Measurements from ENCODE around the gene SIAH3. TPM values are rescaled to one million over a fixed set of nuclear protein-coding genes. Genes with fewer than 3 reads are reported as not detected.

The SIAH3 gene
- total RNA-seq, 1 experiment from 2014 or later = not detected

DNA sequence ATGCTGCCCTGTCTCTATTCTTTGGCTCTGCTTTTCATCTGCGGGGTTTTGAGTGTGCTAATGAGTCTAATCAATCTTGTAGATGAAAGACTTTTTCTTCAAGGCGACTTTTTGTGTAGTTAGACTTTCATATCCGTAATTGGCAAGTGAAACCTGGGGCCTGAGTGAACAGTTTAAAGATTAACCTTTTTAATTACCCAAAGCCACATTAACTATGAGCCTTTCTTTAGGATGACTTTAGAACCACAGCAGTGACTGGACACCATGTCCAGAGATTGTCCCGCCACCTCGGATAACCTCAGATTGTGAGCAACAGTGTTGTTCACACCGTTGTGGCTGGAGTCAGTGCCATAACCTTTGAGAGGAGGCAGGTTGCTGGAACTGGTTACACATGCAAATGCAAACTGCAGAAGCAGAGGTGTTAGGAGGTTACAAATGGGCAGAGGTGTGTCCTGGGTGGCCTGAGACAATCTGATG lies 58.7 kb downstream of the SIAH3 start:
- Histone ChIP-seq H4K5ac (ENCODE audit: insufficient read length, low read depth, low read length) (no peak overlapping the region), H2AK5ac (ENCODE audit: insufficient read length, low read length) (no peak overlapping the region), H3K4ac (ENCODE audit: low read depth, low read length) (no peak overlapping the region), H3K27ac (ENCODE audit: insufficient read length, low read depth, low read length) (no peak overlapping the region), H3K27me3 (ENCODE audit: insufficient read depth, low read length) (no peaks in the 10 kb centered on the region), H2BK15ac (ENCODE audit: low read depth, low read length) (no peak overlapping the region), H3T11ph (ENCODE audit: low read length) (no peak overlapping the region), H3K4me2 (ENCODE audit: insufficient read depth, insufficient read length, low read length) (no peak overlapping the region), H3K14ac (ENCODE audit: insufficient read depth, low read length) (no peak overlapping the region), H3K79me1 (ENCODE audit: insufficient read depth, low read depth, low read length, poor library complexity, severe bottlenecking) (no peaks in the 10 kb centered on the region), H3K23ac (ENCODE audit: insufficient read length, low read depth, low read length) (no peak overlapping the region), H4K8ac (replicated peaks; ENCODE audit: insufficient read length, low read depth, low read length) (no peak overlapping the region), H3K4me1 (ENCODE audit: insufficient read depth, low read length) (no peaks in the 10 kb centered on the region), H3K23me2 (ENCODE audit: insufficient read length, low read depth, low read length, poor library complexity, severe bottlenecking) (no peaks in the 10 kb centered on the region), H2BK20ac (ENCODE audit: low read depth, low read length, poor library complexity, severe bottlenecking) (no peak overlapping the region), H3K56ac (ENCODE audit: insufficient read length, low read depth, low read length) (no peak overlapping the region), H3K9ac (ENCODE audit: extremely low read depth, insufficient read length, low read length) (no peak overlapping the region), H2BK120ac (ENCODE audit: low read depth, low read length, poor library complexity, severe bottlenecking) (no peak overlapping the region), H3K79me2 (ENCODE audit: insufficient read depth, low read length) (no peaks in the 10 kb centered on the region), H3K18ac (ENCODE audit: insufficient read length, low read depth, low read length) (no peak overlapping the region), H2BK12ac (ENCODE audit: insufficient read length, low read depth, low read length) (no peak overlapping the region), H2BK5ac (ENCODE audit: insufficient read length, low read length) (no peak overlapping the region), H2AFZ (ENCODE audit: low read length) (no peak overlapping the region), H4K91ac (ENCODE audit: insufficient read length, low read depth, low read length) (no peak overlapping the region), H4K20me1 (ENCODE audit: control insufficient read depth, insufficient read depth, insufficient read length) (no peaks in the 10 kb centered on the region), H3K9me3 (ENCODE audit: control insufficient read depth, low read depth, low read length) (no peaks in the 10 kb centered on the region)
- H3K9me3 Mint-ChIP-seq = peaks cover 0 to 2% of the 10 kb centered on the region in 2 experiments; a peak in 2 of 5 replicates
- 0 out of 4 replicates have a peak, but pooled peaks cover 0 to 8% of the 10 kb centered on the region in 2 experiments for H3K4me1 Mint-ChIP-seq
- no peak for DNase-seq
- no CpG with 5 or more reads among the region's 6 CpGs for WGBS (ENCODE audit: extremely low coverage, insufficient read length, low lambda C conversion rate)
- TF ChIP-seq, protein P1, sequence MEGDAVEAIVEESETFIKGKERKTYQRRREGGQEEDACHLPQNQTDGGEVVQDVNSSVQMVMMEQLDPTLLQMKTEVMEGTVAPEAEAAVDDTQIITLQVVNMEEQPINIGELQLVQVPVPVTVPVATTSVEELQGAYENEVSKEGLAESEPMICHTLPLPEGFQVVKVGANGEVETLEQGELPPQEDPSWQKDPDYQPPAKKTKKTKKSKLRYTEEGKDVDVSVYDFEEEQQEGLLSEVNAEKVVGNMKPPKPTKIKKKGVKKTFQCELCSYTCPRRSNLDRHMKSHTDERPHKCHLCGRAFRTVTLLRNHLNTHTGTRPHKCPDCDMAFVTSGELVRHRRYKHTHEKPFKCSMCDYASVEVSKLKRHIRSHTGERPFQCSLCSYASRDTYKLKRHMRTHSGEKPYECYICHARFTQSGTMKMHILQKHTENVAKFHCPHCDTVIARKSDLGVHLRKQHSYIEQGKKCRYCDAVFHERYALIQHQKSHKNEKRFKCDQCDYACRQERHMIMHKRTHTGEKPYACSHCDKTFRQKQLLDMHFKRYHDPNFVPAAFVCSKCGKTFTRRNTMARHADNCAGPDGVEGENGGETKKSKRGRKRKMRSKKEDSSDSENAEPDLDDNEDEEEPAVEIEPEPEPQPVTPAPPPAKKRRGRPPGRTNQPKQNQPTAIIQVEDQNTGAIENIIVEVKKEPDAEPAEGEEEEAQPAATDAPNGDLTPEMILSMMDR (conservative IDR thresholded peaks at IDR 0.05) = no peak
- no peaks in the 10 kb centered on the region; the same call in 1 of the 2 replicates for H3K27me3 Mint-ChIP-seq (ENCODE audit: low read depth)
- no peak overlapping the region for H3K4me3 Mint-ChIP-seq
- H3K27ac Mint-ChIP-seq = no peak overlapping the region
- no peaks in the 10 kb centered on the region; a peak in 2 of 7 replicates for H3K36me3 Mint-ChIP-seq (ENCODE audit: insufficient read depth in 1 of 3, low read depth in 3 of 3)
